LNCaP clone FGC (cell line): ENCODE results near the gene HHATL.
A peak's percentile ranks its signal among the peaks of the same experiment; 100 is the strongest.

Source experiments
- DNase-seq: peaks from one replicate; pipeline ENCODE4 v3.0.0-alpha.2; 2011; ENCODE audit warnings: low read depth
- H3K4me3 ChIP-seq: 2 replicates; pipeline ENCODE4 v1.5.1; 2011; ENCODE audit warnings: mild to moderate bottlenecking, low read depth, low read length, control low read depth
- CTCF ChIP-seq: IDR thresholded peaks from 2 replicates; pipeline ENCODE4 v1.5.1; 2012; ENCODE audit warnings: mild to moderate bottlenecking; ENCODE audit not compliant: control insufficient read depth, insufficient read depth; ENCODE audit errors: extremely low read depth

Gene HHATL

GRCh38 chr3:42680806-42681205, 21.8 kb downstream of the HHATL start:
- no peak for TF ChIP-seq CTCF
- H3K4me3 ChIP-seq = no peak overlapping the region
- DNase-seq = no peak

DNA sequence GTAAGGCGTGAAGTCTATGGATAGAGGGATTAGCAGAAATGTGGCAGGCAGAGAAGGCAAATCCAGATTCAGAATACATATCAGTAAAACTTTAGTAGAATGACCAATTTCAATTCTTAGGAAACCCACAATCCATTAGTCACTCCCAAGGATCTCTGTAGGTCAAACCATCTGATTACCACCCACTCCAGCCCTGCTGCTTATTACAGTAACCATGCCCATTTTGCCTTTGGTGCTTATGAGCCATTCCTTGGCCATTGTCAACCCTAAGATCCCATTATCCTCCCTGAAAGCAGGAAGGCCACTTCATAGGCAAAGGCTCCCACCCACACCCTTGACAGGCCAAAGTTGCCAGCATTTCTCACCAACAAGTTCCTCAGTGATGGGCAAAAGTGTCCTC, 22.3 kb downstream of the HHATL start:
- no peak overlapping the region for H3K4me3 ChIP-seq
- TF ChIP-seq CTCF = no peak
- no peak for DNase-seq

DNA sequence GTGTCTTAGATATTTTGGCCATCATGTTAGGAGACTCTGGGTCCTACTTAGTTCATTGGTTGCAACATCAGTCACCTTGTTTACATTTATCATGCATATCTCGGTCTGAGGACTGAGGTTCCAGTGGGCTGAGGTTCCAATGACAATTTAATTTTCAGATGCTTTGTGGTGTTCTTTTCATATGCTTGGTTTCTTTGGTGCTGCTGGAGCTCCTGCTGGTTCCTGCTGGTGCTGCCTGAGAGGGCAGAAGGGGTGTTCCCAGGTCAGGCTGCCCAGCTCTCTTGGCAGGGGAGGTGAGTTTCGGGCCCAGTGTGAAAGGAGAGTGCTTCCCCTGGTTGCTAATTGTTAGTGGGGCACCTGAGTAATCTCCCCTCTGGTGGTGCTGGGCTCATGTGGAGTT, 24.2 kb downstream of the HHATL start:
- DNase-seq = no peak
- no peak overlapping the region for H3K4me3 ChIP-seq
- no peak for TF ChIP-seq CTCF

DNA sequence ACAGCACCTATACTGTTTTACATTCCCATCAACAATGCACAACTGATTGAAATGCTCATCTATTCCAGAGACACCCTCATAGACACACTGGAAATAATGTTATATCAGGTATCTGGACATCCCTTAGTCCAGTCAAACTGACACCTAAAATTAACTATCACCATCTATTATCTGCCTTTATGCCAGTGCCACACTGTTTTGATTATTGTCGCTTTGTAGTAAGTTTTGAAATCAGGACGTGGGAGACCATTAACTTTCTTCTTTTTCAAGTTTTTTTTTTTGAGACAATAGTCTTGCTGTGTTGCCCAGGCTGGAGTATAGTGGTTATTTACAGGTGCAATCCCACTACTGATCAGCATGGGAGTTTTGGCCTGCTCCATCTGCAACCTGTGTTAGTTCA, 26.7 kb downstream of the HHATL start:
- H3K4me3 ChIP-seq = no peak overlapping the region
- TF ChIP-seq CTCF = no peak
- DNase-seq = no peak

- no peak for TF ChIP-seq CTCF
- no peak overlapping the region for H3K4me3 ChIP-seq
- peak; percentile 19 for DNase-seq
Observed at GRCh38 chr3:42674146-42674545, 28.5 kb downstream of the HHATL start.

GRCh38 chr3:42673082-42673481, 29.5 kb downstream of the HHATL start:
- no peak overlapping the region for H3K4me3 ChIP-seq
- no peak for DNase-seq
- TF ChIP-seq CTCF = no peak

- H3K4me3 ChIP-seq = no peak overlapping the region
- TF ChIP-seq CTCF = no peak
- DNase-seq = no peak
Observed at GRCh38 chr3:42672515-42672914, 30.1 kb downstream of the HHATL start.
